Measurements from ENCODE around the gene PROC.

GRCh38 chr2:127439343-127439742 lies 21.1 kb downstream of the PROC start:
- TF ChIP-seq SIN3A (IDR thresholded peaks at IDR 0.05; ENCODE audit: borderline replicate concordance, insufficient read depth, low read depth, low read length) (no peak), CTCF (IDR thresholded peaks at IDR 0.05) (no peak), POLR2AphosphoS5 (IDR thresholded peaks at IDR 0.05; ENCODE audit: low read depth, low read length) (no peak)
- TF ChIP-seq, protein P1, sequence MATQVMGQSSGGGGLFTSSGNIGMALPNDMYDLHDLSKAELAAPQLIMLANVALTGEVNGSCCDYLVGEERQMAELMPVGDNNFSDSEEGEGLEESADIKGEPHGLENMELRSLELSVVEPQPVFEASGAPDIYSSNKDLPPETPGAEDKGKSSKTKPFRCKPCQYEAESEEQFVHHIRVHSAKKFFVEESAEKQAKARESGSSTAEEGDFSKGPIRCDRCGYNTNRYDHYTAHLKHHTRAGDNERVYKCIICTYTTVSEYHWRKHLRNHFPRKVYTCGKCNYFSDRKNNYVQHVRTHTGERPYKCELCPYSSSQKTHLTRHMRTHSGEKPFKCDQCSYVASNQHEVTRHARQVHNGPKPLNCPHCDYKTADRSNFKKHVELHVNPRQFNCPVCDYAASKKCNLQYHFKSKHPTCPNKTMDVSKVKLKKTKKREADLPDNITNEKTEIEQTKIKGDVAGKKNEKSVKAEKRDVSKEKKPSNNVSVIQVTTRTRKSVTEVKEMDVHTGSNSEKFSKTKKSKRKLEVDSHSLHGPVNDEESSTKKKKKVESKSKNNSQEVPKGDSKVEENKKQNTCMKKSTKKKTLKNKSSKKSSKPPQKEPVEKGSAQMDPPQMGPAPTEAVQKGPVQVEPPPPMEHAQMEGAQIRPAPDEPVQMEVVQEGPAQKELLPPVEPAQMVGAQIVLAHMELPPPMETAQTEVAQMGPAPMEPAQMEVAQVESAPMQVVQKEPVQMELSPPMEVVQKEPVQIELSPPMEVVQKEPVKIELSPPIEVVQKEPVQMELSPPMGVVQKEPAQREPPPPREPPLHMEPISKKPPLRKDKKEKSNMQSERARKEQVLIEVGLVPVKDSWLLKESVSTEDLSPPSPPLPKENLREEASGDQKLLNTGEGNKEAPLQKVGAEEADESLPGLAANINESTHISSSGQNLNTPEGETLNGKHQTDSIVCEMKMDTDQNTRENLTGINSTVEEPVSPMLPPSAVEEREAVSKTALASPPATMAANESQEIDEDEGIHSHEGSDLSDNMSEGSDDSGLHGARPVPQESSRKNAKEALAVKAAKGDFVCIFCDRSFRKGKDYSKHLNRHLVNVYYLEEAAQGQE (IDR thresholded peaks at IDR 0.05; ENCODE audit: insufficient read depth in 1 of 2, low read depth in 2 of 2, low read length in 1 of 2): no peak

All from Panc1 (cell line).